Hematopoietic multipotent progenitor cell treated with erythropoietin and hydrocortisone succinate and interleukin-3 and kit ligand, for 8 days (in vitro differentiated cells): ENCODE results near the gene GPR45.

Experiments used
- DNase-seq: peaks from one replicate; pipeline ENCODE4 v3.0.0-alpha.2; 2015

Gene GPR45

GRCh38 chr2:105255979-105256378 lies 14.4 kb downstream of the GPR45 start:
- DNase-seq = no peak

GRCh38 chr2:105256431-105257047 lies 15.0 kb downstream of the GPR45 start:
- no peak for DNase-seq

GRCh38 chr2:105257981-105258380 lies 16.4 kb downstream of the GPR45 start:
- DNase-seq = no peak

GRCh38 chr2:105258835-105259350 lies 17.4 kb downstream of the GPR45 start:
- no peak for DNase-seq

- no peak for DNase-seq
Measured at GRCh38 chr2:105261061-105261460, 19.5 kb downstream of the GPR45 start.

GRCh38 chr2:105262651-105263091 lies 21.1 kb downstream of the GPR45 start:
- DNase-seq = no peak

- DNase-seq = no peak
Measured at GRCh38 chr2:105269426-105269825, 27.9 kb downstream of the GPR45 start.

GRCh38 chr2:105271393-105272045 lies 30.0 kb downstream of the GPR45 start:
- no peak for DNase-seq

GRCh38 chr2:105272176-105272575 lies 30.6 kb downstream of the GPR45 start:
- DNase-seq = no peak

- no peak for DNase-seq
Measured at GRCh38 chr2:105274046-105274445, 32.5 kb downstream of the GPR45 start.

- no peak for DNase-seq
Measured at GRCh38 chr2:105278654-105279053, 37.1 kb downstream of the GPR45 start.

GRCh38 chr2:105279126-105279525 lies 37.6 kb downstream of the GPR45 start:
- no peak for DNase-seq

- DNase-seq = no peak
Measured at GRCh38 chr2:105280281-105280680, 38.7 kb downstream of the GPR45 start.

- DNase-seq = no peak
Measured at GRCh38 chr2:105283532-105283931, 42.0 kb downstream of the GPR45 start.

- peak; percentile 74 for DNase-seq
Measured at GRCh38 chr2:105287692-105288091, 46.1 kb downstream of the GPR45 start.

GRCh38 chr2:105288133-105288532 lies 46.6 kb downstream of the GPR45 start:
- no peak for DNase-seq

- no peak for DNase-seq
Measured at GRCh38 chr2:105290981-105291660, 49.6 kb downstream of the GPR45 start.

GRCh38 chr2:105291981-105292380 lies 50.4 kb downstream of the GPR45 start:
- DNase-seq = no peak
